Left lung (tissue), 10 donors: Measurements from ENCODE around the gene TIRAP. TPM values are rescaled to one million over a fixed set of nuclear protein-coding genes. Genes with fewer than 3 reads are reported as not detected.

ENCODE experiments used
- ATAC-seq: fragments of 200-7000 bp; cut with Tn5 transposase; one replicate; pipeline ENCODE4 v1.9.1; 2020; ENCODE audit warnings: moderate library complexity
- DNase-seq, 4 donors: peaks; one replicate each; pipeline ENCODE4 v3.0.0-alpha.2; 2013 to 2020
- H3K27ac ChIP-seq, 2 donors: fragments of 200-600 bp; sonication (generic) in 1 of 2; one replicate each; pipeline versions ENCODE4 v1.5.0 to v1.8.0; 2020 to 2021
- H3K27me3 ChIP-seq, 2 donors: fragments of 200-600 bp; sonication (generic) in 1 of 2; one replicate each; pipeline versions ENCODE4 v1.5.0 to v1.8.0; 2020 to 2021
- H3K36me3 ChIP-seq, 2 donors: fragments of 200-600 bp; sonication (generic) in 1 of 2; one replicate each; pipeline versions ENCODE4 v1.5.0 to v1.8.0; 2020 to 2021
- H3K4me1 ChIP-seq, 2 donors: fragments of 200-600 bp; one replicate each; pipeline ENCODE4 v1.8.0; 2021
- H3K4me3 ChIP-seq, 2 donors: fragments of 200-600 bp; sonication (generic) in 1 of 2; one replicate each; pipeline versions ENCODE4 v1.5.0 to v1.8.0; 2020 to 2021; ENCODE audit warnings: mild to moderate bottlenecking in 1 of 2
- H3K9me3 ChIP-seq, 2 donors: fragments of 200-600 bp; sonication (generic) in 1 of 2; one replicate each; pipeline versions ENCODE4 v1.5.0 to v1.8.0; 2020 to 2021
- intact Hi-C, 2 donors: fragments of 100-400 bp; cut with DNase I; formaldehyde crosslinking; loops; one replicate each; pipeline versions ENCODE4 v1.11.2 to v1.14.2; 2022
- polyA plus RNA-seq, 6 donors: library from polyadenylated mRNA; unstranded; fragments of 120-200 nt; gene quantifications; one replicate each; pipeline ENCODE4 v1.2.1, GENCODE V29; 2013; ENCODE audit not compliant: insufficient read length in 6 of 6
- total RNA-seq, 2 donors: library from RNA; stranded (reverse); fragmentation: NEBNext Ultra II Directional; extraction: Animal tissue kit (Norgen Biotek cat#: 25700); gene quantifications; one replicate each; pipeline ENCODE4 v1.2.1, GENCODE V29; 2021
- TF ChIP-seq, protein P1 (sequence below), 2 donors: fragments of 200-600 bp; sonication (generic) in 1 of 2; IDR thresholded peaks; one replicate each; pipeline versions ENCODE4 v1.5.0 to v1.8.0; 2021; ENCODE audit warnings: antibody characterized with exemption in 2 of 2
- donor health status: DM: no; HTN: yes; CAD: no.
- donor health status: DM: no; HTN: no; CAD: no.

The TIRAP gene
- total and polyA plus RNA-seq, 8 donors, result 8.5 to 21.0 (median 19.2) TPM

DNA sequence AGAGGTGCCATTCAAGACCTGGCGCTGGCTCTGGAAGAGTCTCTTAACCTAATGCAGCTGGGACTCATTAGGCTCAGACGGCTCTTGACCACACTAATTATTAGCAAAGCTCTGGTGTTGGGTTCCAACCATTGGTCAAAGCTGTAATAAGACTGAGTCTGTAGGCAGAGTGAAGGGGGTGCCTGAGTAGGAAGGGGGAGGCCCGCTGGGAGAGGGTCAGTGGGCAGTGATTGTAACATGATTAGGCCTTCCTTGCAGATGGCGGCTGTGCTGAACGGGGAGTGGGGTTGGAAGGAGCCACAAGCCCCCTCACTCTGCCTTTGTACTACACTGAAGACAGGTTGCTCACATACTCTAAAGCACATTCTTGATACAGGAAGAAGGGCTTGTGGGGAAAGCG is 19.4 kb upstream of the TIRAP start:
- no peak overlapping the region for H3K4me3 ChIP-seq
- DNase-seq, result no peak
- intact Hi-C loops, result no loop called here
- peaks cover 3 to 17% of the 10 kb centered on the region in 2 donors for H3K4me1 ChIP-seq
- no peaks in the 10 kb centered on the region for H3K27me3 ChIP-seq
- no peak for ATAC-seq
- TF ChIP-seq, protein P1, sequence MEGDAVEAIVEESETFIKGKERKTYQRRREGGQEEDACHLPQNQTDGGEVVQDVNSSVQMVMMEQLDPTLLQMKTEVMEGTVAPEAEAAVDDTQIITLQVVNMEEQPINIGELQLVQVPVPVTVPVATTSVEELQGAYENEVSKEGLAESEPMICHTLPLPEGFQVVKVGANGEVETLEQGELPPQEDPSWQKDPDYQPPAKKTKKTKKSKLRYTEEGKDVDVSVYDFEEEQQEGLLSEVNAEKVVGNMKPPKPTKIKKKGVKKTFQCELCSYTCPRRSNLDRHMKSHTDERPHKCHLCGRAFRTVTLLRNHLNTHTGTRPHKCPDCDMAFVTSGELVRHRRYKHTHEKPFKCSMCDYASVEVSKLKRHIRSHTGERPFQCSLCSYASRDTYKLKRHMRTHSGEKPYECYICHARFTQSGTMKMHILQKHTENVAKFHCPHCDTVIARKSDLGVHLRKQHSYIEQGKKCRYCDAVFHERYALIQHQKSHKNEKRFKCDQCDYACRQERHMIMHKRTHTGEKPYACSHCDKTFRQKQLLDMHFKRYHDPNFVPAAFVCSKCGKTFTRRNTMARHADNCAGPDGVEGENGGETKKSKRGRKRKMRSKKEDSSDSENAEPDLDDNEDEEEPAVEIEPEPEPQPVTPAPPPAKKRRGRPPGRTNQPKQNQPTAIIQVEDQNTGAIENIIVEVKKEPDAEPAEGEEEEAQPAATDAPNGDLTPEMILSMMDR (IDR thresholded peaks at IDR 0.05), result no peak
- no peak overlapping the region for H3K27ac ChIP-seq
- no peaks in the 10 kb centered on the region for H3K9me3 ChIP-seq
- H3K36me3 ChIP-seq, result peaks cover 0 to 87% of the 10 kb centered on the region in 2 donors

DNA sequence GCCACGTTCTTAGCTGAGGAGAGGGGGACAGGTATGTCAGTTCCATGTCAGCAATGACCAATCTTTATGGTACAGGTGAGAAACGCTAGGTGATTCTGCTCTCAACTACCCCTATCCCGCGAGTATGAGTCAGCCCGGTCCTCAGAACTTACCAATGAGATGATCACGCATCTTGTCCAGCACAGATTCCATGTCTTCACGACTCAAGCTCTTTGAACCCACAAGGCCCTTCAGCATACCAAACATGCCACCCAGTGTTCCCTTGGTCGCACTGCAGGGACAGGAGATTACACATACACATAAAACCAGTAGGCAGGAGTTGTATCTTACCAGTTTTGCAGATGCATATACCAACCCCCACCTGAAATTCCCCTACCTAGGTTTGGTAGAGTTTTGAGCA is 17.1 kb upstream of the TIRAP start:
- peaks cover 0 to 65% of the 10 kb centered on the region in 2 donors for H3K36me3 ChIP-seq
- intact Hi-C loops, result no loop called here

GRCh38 chr11:126267650-126268049 is 15.2 kb upstream of the TIRAP start:
- TF ChIP-seq, protein P1 (IDR thresholded peaks at IDR 0.05), result no peak
- ATAC-seq (peak; percentile 0), DNase-seq (no peak)
- Histone ChIP-seq H3K9me3 (no peaks in the 10 kb centered on the region), H3K4me3 (peak overlapping the region; percentile 81 to 83), H3K36me3 (peaks cover 0 to 47% of the 10 kb centered on the region in 2 donors), H3K27me3 (no peaks in the 10 kb centered on the region), H3K27ac (peak overlapping the region; percentile 87 to 93), H3K4me1 (peaks cover 3 to 27% of the 10 kb centered on the region in 2 donors)
- intact Hi-C loops, result no loop called here

More for the DNA sequence above, 17.1 kb upstream of the TIRAP start:
- TF ChIP-seq, protein P1 (IDR thresholded peaks at IDR 0.05), result no peak
- H3K9me3 ChIP-seq, result no peaks in the 10 kb centered on the region
- no peak overlapping the region for H3K4me3 ChIP-seq
- DNase-seq (no peak), ATAC-seq (no peak)
- no peak overlapping the region for H3K27ac ChIP-seq
- H3K27me3 ChIP-seq, result no peaks in the 10 kb centered on the region
- H3K4me1 ChIP-seq, result peaks cover 3 to 27% of the 10 kb centered on the region in 2 donors

DNA sequence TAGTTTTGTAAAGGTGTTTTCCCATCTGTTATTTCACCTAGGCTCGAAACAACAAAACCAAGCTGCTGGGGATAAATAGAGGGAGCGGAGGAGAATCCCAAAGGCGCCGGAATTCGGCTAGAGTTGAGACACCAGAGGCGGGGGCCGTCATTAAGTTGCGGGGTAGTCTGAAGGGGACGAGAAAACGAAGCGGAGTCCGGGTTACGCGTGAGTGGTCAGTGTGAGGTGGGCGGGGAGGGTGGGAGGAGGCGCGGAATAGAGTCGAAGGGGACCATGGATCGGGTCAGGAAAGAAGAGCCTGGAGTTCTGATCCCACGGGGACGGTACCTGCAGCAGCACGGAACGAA is 14.6 kb upstream of the TIRAP start:
- TF ChIP-seq, protein P1 (IDR thresholded peaks at IDR 0.05), result no peak
- H3K4me1 ChIP-seq, result peaks cover 3 to 27% of the 10 kb centered on the region in 2 donors
- peak overlapping the region; percentile 87 to 93 for H3K27ac ChIP-seq
- H3K4me3 ChIP-seq, result peak overlapping the region; percentile 81 to 83
- H3K27me3 ChIP-seq, result no peaks in the 10 kb centered on the region
- H3K9me3 ChIP-seq, result no peaks in the 10 kb centered on the region
- DNase-seq (no peak), ATAC-seq (peak; percentile 21)
- H3K36me3 ChIP-seq, result peaks cover 0 to 47% of the 10 kb centered on the region in 2 donors
- intact Hi-C loops, result no loop called here

- intact Hi-C loops, result no loop called here
- H3K4me1 ChIP-seq, result peaks cover 3 to 27% of the 10 kb centered on the region in 2 donors
- no peaks in the 10 kb centered on the region for H3K9me3 ChIP-seq
- peaks cover 3 to 47% of the 10 kb centered on the region in 2 donors for H3K36me3 ChIP-seq
- H3K4me3 ChIP-seq, result peak within 1 kb of the TSS; percentile 81 to 83
- TF ChIP-seq, protein P1 (IDR thresholded peaks at IDR 0.05), result peak in 1 of 2 donors; percentile 8
- DNase-seq (peak; percentile 98 to 100 (median 99)), ATAC-seq (peak; percentile 99)
- H3K27ac ChIP-seq, result peak within 1 kb of the TSS; percentile 87 to 93
- no peaks in the 10 kb centered on the region for H3K27me3 ChIP-seq
These were observed 13.9 kb upstream of the TIRAP start, which contains the start of the genes FOXRED1 and SRPRA for GRCh38 chr11:126268708-126269579. TSS of gene FOXRED1 (plus strand) at chr11:126269154. CDS start at chr11:126269207, 53 bp downstream. TSS of gene SRPRA (minus strand) at chr11:126268895. CDS start at chr11:126268804, 91 bp downstream.
